Measurements from ENCODE around the gene LMLN. TPM values are rescaled to one million over a fixed set of nuclear protein-coding genes. Genes with fewer than 3 reads are reported as not detected.

Gene LMLN
- total and polyA plus RNA-seq, 2 of the 13 experiments (the other 11 are each of a cell fraction or from before 2014, with no cell fraction given): 1.2 to 1.8 TPM

DNA sequence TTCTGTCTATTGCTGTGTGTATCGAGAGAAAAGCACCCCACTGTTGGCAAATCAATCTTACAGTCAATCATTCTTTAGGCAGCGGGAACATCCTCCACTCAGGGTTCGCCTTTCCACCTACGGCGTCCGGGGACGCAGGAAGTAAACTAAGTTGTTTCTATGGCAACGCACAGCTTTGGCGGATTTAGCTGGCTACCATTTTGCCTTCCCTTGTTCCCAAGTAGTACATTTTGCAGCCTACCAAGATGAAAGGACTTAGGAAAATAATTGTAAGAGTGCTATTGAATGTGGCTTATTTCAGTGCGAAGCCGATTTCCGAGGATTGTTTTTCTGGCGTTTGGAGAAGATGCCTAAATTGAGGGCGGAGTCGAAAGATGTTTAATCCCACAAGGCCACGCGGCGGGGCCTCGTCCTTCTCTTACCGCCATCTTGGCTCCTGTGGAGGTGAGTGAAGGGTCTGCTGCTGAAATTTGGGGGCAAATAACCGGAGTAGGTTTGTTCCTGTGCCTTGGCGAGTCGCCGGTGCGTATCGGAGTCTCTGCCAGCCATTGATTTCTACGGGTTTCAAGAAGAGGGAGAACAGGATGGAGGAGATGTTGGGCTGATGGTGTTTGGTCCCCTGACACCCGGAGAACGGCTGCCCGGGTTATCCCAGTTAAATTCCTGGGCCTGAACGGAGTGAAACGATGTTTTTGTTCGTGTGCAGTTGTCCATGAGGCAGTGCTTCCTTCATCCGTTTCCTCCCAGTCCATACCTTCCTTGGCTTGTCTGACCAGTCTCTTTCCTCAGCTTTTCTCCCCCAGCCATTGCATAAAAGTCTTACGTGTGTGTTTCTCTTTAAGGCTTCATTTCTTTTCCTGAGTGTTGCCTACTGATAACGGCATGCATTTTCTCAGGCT, 10.0 kb upstream of the LMLN start, which contains the start of gene RPL35A:
RPL35A (plus strand) TSS at position 413 of the 899 bp plus-strand sequence. CDS start 778 bp downstream, outside the sequence.
- in situ Hi-C loops (cut with HindIII; ENCODE audit: extremely low pct_ligation_motif_present, low pct_unique_long_range_greater_than_20kb): no loop called here
- FAIRE-seq: peak; percentile 99
- TF ChIP-seq MBNL3 (CRISPR knock-in tag; conservative IDR thresholded peaks at IDR 0.05): no peak
- TF ChIP-seq ONECUT2 (CRISPR knock-in tag; IDR thresholded peaks at IDR 0.05): 0 out of 2 replicates have a peak, but pooled peaks have one; percentile 63
- no peak for TF ChIP-seq SNAPC2 (CRISPR knock-in tag; IDR thresholded peaks at IDR 0.05)
- TF ChIP-seq, protein P1, sequence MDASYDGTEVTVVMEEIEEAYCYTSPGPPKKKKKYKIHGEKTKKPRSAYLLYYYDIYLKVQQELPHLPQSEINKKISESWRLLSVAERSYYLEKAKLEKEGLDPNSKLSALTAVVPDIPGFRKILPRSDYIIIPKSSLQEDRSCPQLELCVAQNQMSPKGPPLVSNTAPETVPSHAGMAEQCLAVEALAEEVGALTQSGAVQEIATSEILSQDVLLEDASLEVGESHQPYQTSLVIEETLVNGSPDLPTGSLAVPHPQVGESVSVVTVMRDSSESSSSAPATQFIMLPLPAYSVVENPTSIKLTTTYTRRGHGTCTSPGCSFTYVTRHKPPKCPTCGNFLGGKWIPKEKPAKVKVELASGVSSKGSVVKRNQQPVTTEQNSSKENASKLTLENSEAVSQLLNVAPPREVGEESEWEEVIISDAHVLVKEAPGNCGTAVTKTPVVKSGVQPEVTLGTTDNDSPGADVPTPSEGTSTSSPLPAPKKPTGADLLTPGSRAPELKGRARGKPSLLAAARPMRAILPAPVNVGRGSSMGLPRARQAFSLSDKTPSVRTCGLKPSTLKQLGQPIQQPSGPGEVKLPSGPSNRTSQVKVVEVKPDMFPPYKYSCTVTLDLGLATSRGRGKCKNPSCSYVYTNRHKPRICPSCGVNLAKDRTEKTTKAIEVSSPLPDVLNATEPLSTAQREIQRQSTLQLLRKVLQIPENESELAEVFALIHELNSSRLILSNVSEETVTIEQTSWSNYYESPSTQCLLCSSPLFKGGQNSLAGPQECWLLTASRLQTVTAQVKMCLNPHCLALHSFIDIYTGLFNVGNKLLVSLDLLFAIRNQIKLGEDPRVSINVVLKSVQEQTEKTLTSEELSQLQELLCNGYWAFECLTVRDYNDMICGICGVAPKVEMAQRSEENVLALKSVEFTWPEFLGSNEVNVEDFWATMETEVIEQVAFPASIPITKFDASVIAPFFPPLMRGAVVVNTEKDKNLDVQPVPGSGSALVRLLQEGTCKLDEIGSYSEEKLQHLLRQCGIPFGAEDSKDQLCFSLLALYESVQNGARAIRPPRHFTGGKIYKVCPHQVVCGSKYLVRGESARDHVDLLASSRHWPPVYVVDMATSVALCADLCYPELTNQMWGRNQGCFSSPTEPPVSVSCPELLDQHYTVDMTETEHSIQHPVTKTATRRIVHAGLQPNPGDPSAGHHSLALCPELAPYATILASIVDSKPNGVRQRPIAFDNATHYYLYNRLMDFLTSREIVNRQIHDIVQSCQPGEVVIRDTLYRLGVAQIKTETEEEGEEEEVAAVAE (CRISPR knock-in tag; IDR thresholded peaks at IDR 0.05; ENCODE audit: borderline replicate concordance): peak; percentile 78; the same call in 1 of the 2 replicates
- TF ChIP-seq ZNF766 (CRISPR knock-in tag; IDR thresholded peaks at IDR 0.05; ENCODE audit: borderline replicate concordance): peak; percentile 58; the same call in 1 of the 2 replicates
- TF ChIP-seq JDP2 (CRISPR knock-in tag; IDR thresholded peaks at IDR 0.05; ENCODE audit: borderline replicate concordance): no peak
- TF ChIP-seq, protein P2, sequence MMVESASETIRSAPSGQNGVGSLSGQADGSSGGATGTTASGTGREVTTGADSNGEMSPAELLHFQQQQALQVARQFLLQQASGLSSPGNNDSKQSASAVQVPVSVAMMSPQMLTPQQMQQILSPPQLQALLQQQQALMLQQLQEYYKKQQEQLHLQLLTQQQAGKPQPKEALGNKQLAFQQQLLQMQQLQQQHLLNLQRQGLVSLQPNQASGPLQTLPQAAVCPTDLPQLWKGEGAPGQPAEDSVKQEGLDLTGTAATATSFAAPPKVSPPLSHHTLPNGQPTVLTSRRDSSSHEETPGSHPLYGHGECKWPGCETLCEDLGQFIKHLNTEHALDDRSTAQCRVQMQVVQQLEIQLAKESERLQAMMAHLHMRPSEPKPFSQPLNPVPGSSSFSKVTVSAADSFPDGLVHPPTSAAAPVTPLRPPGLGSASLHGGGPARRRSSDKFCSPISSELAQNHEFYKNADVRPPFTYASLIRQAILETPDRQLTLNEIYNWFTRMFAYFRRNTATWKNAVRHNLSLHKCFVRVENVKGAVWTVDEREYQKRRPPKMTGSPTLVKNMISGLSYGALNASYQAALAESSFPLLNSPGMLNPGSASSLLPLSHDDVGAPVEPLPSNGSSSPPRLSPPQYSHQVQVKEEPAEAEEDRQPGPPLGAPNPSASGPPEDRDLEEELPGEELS (CRISPR knock-in tag; IDR thresholded peaks at IDR 0.05): peak; percentile 53; the same call in 1 of the 2 replicates
- no peak for TF ChIP-seq PAF1 (CRISPR knock-in tag; IDR thresholded peaks at IDR 0.05)
- TF ChIP-seq MEF2D (CRISPR knock-in tag; IDR thresholded peaks at IDR 0.05): peak; percentile 74; the same call in 1 of the 2 replicates
- TF ChIP-seq CREM (IDR thresholded peaks at IDR 0.05): peak; percentile 77
- TF ChIP-seq CREM (CRISPR knock-in tag; IDR thresholded peaks at IDR 0.05): no peak
- TF ChIP-seq, protein P3, sequence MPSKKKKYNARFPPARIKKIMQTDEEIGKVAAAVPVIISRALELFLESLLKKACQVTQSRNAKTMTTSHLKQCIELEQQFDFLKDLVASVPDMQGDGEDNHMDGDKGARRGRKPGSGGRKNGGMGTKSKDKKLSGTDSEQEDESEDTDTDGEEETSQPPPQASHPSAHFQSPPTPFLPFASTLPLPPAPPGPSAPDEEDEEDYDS (CRISPR knock-in tag; IDR thresholded peaks at IDR 0.05): peak; percentile 86

More for the DNA sequence above, 10.0 kb upstream of the LMLN start, which contains the start of gene RPL35A:
- peak within 1 kb of the TSS; percentile 94 for H3K27ac ChIP-seq (ENCODE audit: extremely low read length, insufficient read depth, low read length)
- H3K79me2 ChIP-seq (ENCODE audit: insufficient read depth, low read length): peaks cover 39% of the 10 kb centered on the region
- TSS peak; percentile 78 for BruUV-seq (replicated peaks)
- intact Hi-C loops (cut with micrococcal nuclease; ENCODE audit: unreplicated experiment): no loop called here
- DNase-seq (ENCODE audit: low spot score) (peak; percentile 93), ATAC-seq (peak; percentile 96)
- peak within 1 kb of the TSS; percentile 89 for H2AFZ ChIP-seq (ENCODE audit: low read length)
- H3K9me3 ChIP-seq (ENCODE audit: low read length): no peaks in the 10 kb centered on the region
- H3K4me2 ChIP-seq (ENCODE audit: low read depth, low read length): peak within 1 kb of the TSS; percentile 91
- H3K4me3 ChIP-seq (replicated peaks in 1 of 3; ENCODE audit: insufficient read depth in 1 of 3, low read depth in 2 of 3, low read length in 3 of 3): peak within 1 kb of the TSS; percentile 75 to 90 (median 82)
- H3K4me1 ChIP-seq (ENCODE audit: insufficient read depth, low read length): peaks cover 51% of the 10 kb centered on the region
- ChIA-PET POLR2A (interaction anchor here (0.7 to 0.8 kb wide), 2 partner anchors 9 to 15 kb away, joined by 4 to 7 read pairs; no protein-coding TSS in a partner anchor), CTCF (ENCODE audit: low intra/inter-chr PET ratio, low total read pairs) (no interaction called here)
- H3K9ac ChIP-seq (ENCODE audit: insufficient read depth, low read depth, low read length): peak within 1 kb of the TSS; percentile 96
- peaks cover 13 to 31% of the 10 kb centered on the region in 2 experiments for H3K36me3 ChIP-seq (replicated peaks in 1 of 2; ENCODE audit: control insufficient read depth in 1 of 2, insufficient read depth in 2 of 2, low read length in 2 of 2)
- no peaks in the 10 kb centered on the region; a peak in 1 of 5 replicates for H3K27me3 ChIP-seq (ENCODE audit: control insufficient read depth in 1 of 2, insufficient read depth in 2 of 2, low read length in 2 of 2)
- WGBS (ENCODE audit: low lambda C conversion rate): 2% methylated on average over 32 of the region's 36 CpGs
- H4K20me1 ChIP-seq (ENCODE audit: insufficient read depth, low read length): peaks cover 35% of the 10 kb centered on the region

Measured in HepG2 (cell line).